HG02981 (cell line): ENCODE measurements around the gene CARS2.
"Not testable (repeated sequence)": the region's sequence is repeated elsewhere in the genome, so short reads cannot be mapped to it uniquely, and the experiment has no call there.

Source experiments
- ATAC-seq: cut with Tn5 transposase; IDR thresholded peaks from one replicate; pipeline ENCODE4 v1.9.1; 2021; ENCODE audit warnings: mild to moderate bottlenecking, moderate library complexity; ENCODE audit not compliant: unreplicated experiment

The CARS2 gene

DNA sequence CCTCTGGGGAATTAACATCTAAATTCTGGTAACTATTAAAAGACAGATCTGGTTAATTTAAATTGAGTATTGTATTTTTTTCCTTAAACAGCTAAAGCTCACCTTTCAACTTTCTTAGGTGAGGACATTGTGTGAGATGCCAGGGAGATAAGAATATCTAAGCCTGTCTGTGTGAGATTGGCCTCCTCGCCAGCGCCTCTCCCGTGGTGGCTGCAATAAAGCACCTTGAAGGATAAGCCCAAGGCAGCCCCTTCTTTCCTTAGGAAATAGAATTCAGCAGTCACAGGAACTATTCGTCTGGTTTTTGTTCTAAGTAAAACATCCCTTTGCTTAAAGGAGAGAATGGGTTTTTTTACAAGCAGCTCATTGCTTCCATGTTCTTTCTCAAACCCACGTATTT, 66.0 kb downstream of the CARS2 start:
- no peak for ATAC-seq

DNA sequence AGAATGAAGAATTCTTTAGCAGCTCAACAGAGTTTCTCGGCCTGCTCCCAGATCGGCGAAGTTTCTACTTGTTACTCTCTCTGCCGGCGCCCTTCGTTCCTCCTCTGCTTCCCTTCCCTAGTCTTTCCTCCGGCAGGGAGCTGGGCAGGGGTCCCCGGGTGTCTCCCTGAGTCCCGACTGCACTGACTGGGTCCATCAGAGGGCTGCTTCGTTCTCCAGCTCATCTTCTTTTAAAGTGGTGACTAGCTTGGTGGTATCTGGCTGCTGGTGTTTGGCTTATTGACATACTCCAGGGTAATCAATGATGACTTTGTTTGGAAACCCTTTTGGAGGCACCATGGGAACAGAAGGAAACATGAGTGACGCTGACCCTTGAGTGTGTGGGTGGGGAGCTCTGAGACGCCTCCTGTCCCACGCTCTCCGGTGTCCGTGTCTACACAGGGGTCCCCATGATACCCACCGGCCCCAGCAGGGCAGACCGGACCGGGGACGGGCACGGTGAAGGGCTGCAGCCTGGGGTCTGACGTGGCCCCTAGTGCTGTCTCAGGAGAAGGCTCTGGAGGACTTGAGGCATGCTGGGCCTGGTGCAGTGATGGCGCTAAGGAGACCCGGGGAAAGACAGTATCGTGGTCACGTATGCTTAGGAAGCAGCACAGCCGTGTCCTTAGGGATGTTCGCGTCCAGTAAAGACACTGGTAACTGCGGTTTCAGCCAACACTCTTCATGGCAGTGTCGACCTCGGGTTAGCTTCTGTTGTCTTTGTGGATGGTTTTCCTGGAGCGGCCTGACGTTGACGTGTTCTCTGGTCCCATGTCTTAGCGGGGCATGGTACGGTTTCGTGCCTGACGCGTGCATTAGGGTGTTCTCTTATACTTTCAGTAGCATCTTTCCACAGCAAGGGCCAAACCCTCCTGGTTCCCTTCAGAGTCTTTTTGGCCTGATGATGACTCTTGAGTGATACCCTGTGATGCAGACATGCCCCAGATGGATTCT, 66.8 kb downstream of the CARS2 start:
- no peak for ATAC-seq

DNA sequence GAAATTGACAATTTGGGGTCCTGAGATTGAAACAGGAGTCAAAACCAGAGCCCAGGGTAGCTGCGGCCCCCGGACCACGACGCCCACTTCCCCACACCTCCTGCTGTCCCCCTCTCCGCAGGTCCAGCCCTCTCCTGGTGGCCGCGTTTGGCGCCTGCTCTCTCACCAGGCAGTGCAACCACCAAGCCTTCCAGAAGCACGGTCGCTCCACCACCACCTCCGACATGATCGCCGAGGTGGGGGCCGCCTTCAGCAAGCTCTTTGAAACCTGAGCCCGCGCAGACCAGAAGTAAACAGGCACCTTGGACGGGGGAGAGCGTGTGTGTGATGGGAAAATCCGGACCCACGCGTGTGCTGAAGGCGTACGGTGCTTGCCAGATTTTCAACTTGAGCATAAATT, 67.7 kb downstream of the CARS2 start:
- ATAC-seq: no peak

DNA sequence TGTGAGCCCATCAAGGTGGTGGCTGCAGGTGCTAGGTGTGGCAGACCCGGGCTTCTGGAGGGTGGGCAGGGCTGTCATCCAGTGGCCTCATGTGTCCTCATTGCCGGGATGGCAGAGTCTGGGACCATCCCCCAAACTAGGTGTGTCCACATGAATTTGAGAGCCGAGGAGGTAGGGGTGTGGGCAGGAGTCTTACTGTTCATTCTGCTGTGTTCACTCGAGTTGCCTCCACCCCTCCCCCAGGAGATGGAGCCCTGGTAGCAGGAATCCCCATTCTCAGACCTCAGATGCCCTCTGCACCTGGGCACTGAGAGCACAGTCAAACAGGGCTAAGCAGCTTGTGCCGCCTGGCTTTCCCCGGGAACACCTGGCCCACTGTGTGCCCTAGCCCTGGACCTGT, 68.2 kb downstream of the CARS2 start:
- ATAC-seq: no peak

DNA sequence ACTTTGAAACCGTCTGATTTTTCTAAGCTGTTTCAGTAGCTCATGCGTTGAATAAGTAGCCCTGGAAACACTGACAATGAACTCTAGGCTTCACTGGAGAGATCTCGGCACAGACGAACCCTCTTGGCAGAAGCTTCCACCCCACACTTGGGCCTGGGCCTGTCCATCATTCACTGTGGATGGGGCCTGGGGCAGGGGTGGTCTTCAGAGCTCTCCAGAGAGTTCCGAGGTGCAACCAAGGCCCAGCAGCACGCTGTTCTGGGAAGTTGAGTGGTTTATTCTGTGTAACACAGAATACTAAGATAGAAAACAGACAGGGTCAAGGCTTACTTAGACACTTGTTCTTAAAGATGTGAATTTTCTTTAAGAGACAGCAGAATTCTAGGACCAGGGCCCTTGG, 68.6 kb downstream of the CARS2 start:
- ATAC-seq: no peak

DNA sequence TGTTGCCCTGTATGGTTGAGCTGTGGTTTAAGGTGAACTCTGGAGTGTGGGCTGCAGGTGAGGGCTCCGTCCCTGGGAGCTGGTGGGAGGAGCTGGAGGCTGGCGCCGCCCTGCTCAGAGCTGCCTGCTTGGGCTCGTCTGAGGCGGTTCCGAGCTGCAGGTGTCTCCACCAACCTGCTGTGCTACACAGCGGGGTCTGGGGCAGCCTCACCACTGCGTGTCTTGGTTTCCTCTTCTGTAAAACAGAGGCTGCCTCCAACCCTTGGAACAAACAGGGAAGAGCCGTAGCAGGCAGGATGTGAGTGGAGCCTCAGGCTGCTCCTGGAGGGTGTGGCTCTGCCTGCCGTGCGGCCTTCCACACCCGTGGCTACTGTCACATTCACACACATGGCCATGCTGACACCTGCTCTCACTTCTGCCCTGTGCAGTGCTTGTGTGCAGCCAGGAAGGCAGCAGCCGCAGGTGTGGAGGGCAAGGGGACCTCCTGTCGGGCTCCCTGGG, 69.2 kb downstream of the CARS2 start:
- ATAC-seq: no peak

DNA sequence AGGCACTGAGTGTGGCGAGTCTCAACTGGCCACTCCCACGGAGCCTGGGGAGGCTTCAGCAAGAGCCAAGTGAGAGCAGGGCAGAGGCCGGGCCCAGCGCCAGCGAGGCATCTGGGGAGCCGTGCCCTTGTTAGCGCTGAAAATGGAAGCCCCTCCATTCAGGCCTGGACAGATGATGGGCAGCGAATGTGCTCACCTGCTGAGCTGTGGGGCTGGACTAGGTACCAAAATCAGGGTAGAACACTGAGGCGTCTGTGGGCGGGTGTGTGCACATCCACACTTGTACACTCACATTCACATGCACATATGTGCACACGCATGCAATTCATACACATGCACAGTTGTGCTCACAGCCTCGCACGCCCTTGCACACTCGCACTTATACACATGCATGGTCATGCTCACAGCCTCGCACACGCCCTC, 69.9 kb downstream of the CARS2 start:
- no peak for ATAC-seq

DNA sequence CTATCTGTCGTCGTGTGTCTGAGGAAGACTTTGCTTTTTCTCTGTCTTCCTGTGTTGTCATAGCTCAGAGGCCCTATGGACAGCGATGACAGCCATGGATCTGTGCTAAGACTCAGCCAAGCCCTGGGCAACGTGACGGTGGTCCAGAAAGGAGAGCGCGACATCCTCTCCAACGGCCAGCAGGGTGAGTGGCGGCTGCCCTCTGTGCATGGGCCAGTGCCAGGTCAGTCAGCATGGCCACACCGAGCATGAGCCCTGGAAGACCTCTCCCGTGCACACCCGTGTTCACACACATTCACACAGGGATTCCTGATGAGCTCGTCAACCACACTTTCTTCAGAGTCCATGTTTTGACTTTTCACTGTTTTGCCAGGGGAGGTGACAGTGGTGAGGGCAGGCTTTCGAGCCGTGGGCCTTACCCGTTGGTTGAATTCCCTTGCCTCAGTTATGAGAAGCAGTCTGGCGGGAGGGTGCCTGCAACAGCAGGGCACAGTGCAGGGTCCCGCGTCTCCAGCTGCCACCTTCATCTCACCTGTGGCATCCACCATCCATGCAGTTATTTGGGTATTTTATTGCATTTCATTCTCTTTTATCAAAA, 70.4 kb downstream of the CARS2 start:
- no peak for ATAC-seq

DNA sequence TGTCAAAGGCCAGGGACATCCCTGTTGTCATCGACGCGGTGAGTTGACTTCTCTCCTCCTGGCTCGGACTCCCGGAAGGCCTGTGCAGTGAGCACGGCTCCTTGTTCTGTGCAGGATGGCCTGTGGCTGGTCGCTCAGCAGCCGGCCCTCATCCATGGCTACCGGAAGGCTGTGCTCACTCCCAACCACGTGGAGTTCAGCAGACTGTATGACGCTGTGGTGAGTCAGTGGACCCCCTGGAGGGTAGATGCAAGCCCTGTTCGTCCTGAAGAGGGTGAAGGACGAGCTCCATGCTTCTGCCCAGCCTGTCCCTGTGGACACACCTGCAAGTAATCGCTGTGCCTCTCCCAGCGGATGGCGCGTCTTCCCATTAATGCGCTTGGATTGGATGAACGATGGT, 71.4 kb downstream of the CARS2 start:
- ATAC-seq: no peak

DNA sequence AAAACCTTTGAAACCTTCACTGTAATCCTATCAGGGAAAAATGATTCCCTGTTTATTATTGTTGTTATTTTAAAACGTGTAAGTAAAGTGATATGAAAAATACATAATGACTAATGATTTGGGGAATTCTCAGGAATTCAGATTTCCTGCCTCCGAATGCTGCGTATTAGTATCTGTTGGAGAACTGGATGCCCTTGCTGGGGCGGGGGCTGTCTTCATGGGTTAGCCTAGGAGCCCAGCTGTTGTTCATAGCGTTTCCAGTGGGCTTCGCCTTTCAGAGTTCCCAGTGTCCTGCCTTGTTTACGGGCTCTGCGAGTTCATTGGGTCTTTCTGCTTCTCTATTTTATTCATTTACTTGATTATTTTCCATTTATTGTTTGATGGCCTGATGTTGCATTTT, 72.1 kb downstream of the CARS2 start:
- ATAC-seq: no peak

DNA sequence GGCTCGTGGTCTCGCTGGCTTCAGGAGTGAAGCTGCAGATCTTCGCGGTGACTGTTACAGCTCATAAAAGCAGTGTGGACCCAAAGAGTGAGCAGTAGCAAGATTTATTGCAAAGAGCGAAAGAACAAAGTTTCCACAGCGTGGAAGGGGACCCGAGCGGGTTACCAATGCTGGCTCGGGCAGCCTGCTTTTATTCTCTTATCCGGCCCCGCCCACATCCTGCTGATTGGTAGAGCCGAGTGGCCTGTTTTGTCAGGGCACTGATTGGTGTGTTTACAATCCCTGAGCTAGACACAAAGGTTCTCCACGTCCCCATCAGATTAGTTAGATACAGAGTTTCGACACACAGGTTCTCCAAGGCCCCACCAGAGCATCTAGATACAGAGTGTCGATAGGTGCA, 73.7 kb downstream of the CARS2 start:
- not testable (repeated sequence) for ATAC-seq

DNA sequence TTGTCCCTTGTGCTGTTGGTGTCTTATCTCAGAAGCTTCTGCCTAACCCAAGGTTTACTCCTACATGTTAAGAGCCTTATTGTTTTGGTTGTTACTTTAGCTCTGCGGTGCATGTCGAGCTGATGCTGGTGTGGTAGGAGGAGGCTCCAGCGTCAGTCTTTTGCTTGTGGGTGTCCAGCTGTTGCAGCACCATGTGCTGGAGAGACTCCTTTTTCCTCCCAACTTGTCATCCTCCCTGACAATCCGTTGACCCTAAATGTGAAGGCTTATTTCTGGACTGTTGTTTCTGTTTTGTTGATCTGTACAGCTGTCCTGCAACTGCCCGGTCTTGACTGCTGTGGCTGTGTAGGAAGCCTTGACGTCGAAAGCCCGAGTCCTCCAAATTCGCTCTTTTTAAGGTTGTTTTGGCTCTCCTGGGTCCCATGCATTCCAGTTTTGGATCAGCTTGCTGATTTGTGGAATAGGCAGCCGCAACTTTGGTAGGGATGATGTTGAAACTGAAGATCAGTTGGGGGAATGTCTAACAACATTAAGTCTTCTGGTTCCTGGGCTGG, 75.3 kb downstream of the CARS2 start:
- ATAC-seq: no peak

DNA sequence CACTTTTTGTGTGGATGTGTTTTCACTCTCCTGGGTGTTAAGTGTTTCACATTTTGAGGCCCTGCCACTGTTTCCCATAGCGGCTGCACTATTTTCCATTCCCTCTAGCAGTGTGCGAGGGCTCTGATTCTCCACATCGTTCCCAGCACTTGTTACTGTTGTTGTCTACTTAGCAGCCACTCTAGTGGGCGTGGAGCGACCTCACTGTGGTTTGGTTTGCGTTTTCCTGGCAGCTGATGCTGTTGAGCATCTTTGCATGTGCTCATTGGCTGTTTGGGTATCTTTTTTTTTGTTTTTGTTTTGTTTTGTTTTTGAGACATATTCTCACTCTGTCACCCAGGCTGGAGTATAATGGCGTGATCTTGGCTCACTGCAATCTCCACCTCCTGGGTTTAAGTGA, 76.2 kb downstream of the CARS2 start:
- ATAC-seq: no peak

DNA sequence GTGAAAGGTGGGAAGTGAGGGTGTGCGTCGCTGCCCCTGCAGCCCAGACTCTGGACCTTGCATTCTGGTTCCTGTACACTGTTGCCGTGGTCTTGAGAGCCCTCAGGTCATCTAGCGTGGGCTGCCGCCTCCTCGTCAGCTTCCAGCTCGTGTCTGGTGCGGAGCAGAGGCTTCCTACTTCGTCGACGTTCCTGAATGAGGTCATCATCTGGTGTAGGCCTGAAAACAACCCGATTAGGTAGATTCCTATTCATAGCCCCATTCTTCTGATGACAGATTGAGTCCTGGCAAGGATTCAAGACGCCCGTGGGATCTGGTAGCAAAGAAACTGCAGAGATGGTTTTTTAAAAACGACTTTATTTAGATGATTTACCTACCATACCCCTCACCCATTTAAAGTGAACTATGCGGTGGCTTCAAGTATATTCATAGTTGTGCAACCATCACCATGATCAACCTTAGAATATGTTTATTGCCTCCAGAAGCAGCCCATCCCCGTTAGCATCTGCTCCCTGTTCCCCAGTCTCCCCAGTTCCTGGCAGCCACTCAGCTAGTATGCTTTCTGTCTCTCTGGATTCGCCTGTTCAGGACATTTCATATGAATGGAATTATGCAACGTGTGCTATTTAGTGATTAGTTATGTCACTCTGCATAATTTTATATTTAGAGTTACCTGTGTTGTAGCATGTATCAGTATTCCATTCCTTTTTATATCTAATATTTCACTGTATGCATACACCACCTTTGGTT, 76.8 kb downstream of the CARS2 start:
- ATAC-seq: no peak

DNA sequence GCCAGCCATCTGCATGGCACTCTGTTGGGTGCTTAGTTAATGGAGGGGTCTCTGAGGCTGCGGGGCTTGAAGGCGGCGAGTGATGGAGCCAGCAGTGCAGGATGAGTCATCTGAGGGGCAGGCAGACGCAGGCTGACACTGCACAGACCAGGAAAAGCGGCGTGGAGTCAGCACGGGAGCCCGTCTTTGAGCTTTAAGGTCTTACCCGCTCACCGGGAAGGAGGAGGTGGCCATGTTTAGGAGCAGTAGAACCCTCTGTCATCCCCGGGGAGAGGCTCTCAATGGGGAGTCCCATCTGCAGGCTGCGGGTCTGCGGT, 77.5 kb downstream of the CARS2 start:
- ATAC-seq: no peak

DNA sequence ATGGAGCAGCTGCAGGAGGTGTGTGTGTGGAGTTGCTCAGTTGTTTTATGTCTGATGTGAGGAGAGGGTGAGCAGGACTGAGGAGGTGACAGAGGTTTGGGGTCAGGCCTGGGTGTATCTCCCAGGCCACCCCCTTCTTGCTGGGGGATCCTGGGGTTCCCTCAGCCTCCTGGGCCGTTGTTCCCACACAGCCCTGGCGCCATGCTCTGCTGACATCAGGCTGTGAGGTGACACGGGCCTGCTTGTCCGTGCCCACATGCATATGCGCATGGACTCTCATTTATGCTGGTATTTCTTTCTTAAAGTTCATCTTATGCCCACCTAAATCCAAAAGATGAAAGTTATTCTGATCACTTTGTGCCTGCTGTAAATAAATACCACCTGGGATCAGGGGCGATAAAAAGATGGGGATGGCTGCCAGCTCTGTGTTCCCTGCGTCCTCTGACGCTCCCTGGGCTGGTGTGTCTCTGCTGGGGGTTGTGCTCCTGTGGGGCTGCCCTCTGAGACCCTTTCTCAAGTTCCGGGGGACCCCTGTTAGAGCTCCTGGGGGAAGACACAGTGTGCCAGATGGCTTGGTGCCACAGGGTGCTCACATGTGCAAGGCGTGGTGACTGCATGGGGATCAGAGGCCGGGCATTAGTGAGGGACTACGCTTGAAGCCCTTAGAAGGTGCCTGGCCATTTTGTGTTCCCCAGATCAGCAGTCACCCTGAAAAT, 78.0 kb downstream of the CARS2 start:
- ATAC-seq: no peak

DNA sequence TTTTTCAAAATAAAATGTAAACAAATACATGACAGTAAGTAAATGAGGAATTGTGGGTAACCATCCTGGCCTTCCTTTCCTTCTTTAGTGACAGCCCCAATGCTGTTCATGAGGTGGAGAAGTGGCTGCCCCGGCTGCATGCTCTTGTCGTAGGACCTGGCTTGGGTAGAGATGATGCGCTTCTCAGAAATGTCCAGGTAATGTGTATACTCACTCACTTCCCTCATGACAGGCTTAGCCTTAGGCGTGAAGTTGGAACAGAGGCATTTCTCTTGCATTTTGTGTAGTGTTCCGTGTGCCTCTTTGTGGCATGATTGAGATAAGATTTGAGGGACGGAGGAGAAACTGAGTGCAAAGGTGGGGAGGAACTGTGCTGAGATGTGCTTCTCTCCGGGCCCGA, 78.6 kb downstream of the CARS2 start:
- ATAC-seq: no peak

DNA sequence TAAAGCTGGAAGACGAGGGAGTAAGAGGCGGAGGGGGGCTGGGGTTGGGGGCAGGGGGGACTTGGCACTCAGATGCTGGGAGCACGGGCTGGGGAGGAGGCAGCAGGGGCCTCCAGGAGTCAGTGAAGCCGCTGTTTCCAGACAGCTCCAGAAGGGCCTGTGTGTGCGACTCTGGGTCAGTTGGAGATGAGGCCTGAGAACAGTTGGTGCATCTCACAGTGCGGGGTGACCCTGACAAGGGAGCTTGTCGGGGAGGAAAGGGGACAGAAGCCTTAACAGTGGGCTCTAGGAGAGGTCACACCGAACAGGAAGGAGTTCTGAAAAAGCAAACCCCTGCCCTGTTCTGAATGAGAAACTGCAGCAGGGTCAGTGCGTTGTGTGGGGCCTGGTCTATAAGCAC, 79.4 kb downstream of the CARS2 start:
- no peak for ATAC-seq

DNA sequence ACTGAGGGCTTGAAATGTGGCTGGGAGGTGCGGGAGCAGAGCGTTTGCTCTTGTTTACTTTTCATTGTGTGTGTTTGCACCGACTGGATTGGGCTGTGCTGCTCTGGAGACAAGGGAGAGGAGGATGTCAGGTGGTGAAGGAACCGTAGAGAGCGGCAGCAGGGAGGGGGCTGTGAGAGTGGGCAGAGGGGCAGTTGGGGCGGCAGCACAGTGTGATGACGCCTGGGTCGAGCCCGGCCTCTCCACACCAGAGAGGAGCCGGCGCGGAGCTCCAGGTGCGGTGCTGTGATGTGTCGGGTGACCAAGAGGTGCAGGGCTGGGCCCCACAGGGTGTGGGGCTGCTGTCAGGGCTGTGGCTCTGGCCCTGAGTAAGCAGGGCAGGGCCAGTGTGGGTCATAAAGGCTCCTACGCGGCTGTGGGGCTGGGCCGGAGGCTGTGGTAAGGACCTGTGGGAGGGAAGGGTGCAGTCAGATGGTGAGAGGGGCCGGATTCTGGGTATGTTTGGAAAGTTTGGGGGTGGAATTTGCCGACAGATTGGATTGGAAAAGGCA, 80.1 kb downstream of the CARS2 start:
- no peak for ATAC-seq
